Measurements from ENCODE around the gene SFXN3.

SFXN3 gene

GRCh38 chr10:101054351-101054750 is 23.3 kb downstream of the SFXN3 start:
- no peaks in the 10 kb centered on the region for H3F3A ChIP-seq (ENCODE audit: insufficient read depth)
- H4K20me1 ChIP-seq (ENCODE audit: low read depth, low read length), result peaks cover 14% of the 10 kb centered on the region
- no peaks in the 10 kb centered on the region for H3K27me3 ChIP-seq (ENCODE audit: low read length)
- H3K4me3 ChIP-seq (ENCODE audit: insufficient read depth, low read length, poor library complexity, severe bottlenecking), result no peak overlapping the region
- H2AFZ ChIP-seq (ENCODE audit: low read depth, low read length, severe bottlenecking), result no peak overlapping the region
- H3K9me2 ChIP-seq (replicated peaks; ENCODE audit: insufficient read depth, low read length), result no peaks in the 10 kb centered on the region
- no peak overlapping the region for H3K27ac ChIP-seq (ENCODE audit: low read depth, low read length)
- peaks cover 8% of the 10 kb centered on the region; the same call in 1 of the 2 replicates for H3K36me3 ChIP-seq (ENCODE audit: low read length)
- H3K9me3 ChIP-seq (ENCODE audit: insufficient read depth, low read length), result no peaks in the 10 kb centered on the region
- peaks cover 43% of the 10 kb centered on the region for H3K79me2 ChIP-seq (ENCODE audit: insufficient read depth, low read length)
- TF ChIP-seq, protein P1, sequence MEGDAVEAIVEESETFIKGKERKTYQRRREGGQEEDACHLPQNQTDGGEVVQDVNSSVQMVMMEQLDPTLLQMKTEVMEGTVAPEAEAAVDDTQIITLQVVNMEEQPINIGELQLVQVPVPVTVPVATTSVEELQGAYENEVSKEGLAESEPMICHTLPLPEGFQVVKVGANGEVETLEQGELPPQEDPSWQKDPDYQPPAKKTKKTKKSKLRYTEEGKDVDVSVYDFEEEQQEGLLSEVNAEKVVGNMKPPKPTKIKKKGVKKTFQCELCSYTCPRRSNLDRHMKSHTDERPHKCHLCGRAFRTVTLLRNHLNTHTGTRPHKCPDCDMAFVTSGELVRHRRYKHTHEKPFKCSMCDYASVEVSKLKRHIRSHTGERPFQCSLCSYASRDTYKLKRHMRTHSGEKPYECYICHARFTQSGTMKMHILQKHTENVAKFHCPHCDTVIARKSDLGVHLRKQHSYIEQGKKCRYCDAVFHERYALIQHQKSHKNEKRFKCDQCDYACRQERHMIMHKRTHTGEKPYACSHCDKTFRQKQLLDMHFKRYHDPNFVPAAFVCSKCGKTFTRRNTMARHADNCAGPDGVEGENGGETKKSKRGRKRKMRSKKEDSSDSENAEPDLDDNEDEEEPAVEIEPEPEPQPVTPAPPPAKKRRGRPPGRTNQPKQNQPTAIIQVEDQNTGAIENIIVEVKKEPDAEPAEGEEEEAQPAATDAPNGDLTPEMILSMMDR (IDR thresholded peaks at IDR 0.05; ENCODE audit: insufficient read depth, low read length, poor library complexity, severe bottlenecking), result no peak
- TF ChIP-seq EZH2phosphoT487 (conservative IDR thresholded peaks at IDR 0.05; ENCODE audit: low read length), result no peak
- no peak overlapping the region for H3K9ac ChIP-seq (ENCODE audit: low read length)
- H3K4me2 ChIP-seq (ENCODE audit: low read depth, low read length, poor library complexity, severe bottlenecking), result no peak overlapping the region

GRCh38 chr10:101054876-101055275 is 23.8 kb downstream of the SFXN3 start:
- Histone ChIP-seq H3K9me3 (ENCODE audit: insufficient read depth, low read length) (no peaks in the 10 kb centered on the region), H3K27ac (ENCODE audit: low read depth, low read length) (no peak overlapping the region), H3K27me3 (ENCODE audit: low read length) (no peaks in the 10 kb centered on the region), H3K36me3 (ENCODE audit: low read length) (peaks cover 8% of the 10 kb centered on the region; the same call in 1 of the 2 replicates), H3F3A (ENCODE audit: insufficient read depth) (peaks cover under 1% of the 10 kb centered on the region; the same call in 1 of the 2 replicates), H2AFZ (ENCODE audit: low read depth, low read length, severe bottlenecking) (no peak overlapping the region), H3K79me2 (ENCODE audit: insufficient read depth, low read length) (peaks cover 48% of the 10 kb centered on the region), H3K9ac (ENCODE audit: low read length) (no peak overlapping the region), H4K20me1 (ENCODE audit: low read depth, low read length) (peaks cover 17% of the 10 kb centered on the region), H3K4me2 (ENCODE audit: low read depth, low read length, poor library complexity, severe bottlenecking) (no peak overlapping the region), H3K4me3 (ENCODE audit: insufficient read depth, low read length, poor library complexity, severe bottlenecking) (no peak overlapping the region), H3K9me2 (replicated peaks; ENCODE audit: insufficient read depth, low read length) (no peaks in the 10 kb centered on the region)
- TF ChIP-seq EZH2phosphoT487 (conservative IDR thresholded peaks at IDR 0.05; ENCODE audit: low read length), result no peak
- TF ChIP-seq, protein P1 (IDR thresholded peaks at IDR 0.05; ENCODE audit: insufficient read depth, low read length, poor library complexity, severe bottlenecking), result no peak

- Histone ChIP-seq H3K9me2 (replicated peaks; ENCODE audit: insufficient read depth, low read length) (no peaks in the 10 kb centered on the region), H3K27me3 (ENCODE audit: low read length) (no peaks in the 10 kb centered on the region), H3K9ac (ENCODE audit: low read length) (no peak overlapping the region), H2AFZ (ENCODE audit: low read depth, low read length, severe bottlenecking) (no peak overlapping the region), H3F3A (ENCODE audit: insufficient read depth) (peaks cover 6% of the 10 kb centered on the region), H3K27ac (ENCODE audit: low read depth, low read length) (no peak overlapping the region), H4K20me1 (ENCODE audit: low read depth, low read length) (peaks cover 17% of the 10 kb centered on the region), H3K9me3 (ENCODE audit: insufficient read depth, low read length) (no peaks in the 10 kb centered on the region), H3K79me2 (ENCODE audit: insufficient read depth, low read length) (peaks cover 53% of the 10 kb centered on the region), H3K4me2 (ENCODE audit: low read depth, low read length, poor library complexity, severe bottlenecking) (no peak overlapping the region), H3K4me3 (ENCODE audit: insufficient read depth, low read length, poor library complexity, severe bottlenecking) (no peak overlapping the region), H3K36me3 (ENCODE audit: low read length) (peaks cover 8% of the 10 kb centered on the region; the same call in 1 of the 2 replicates)
- TF ChIP-seq, protein P1 (IDR thresholded peaks at IDR 0.05; ENCODE audit: insufficient read depth, low read length, poor library complexity, severe bottlenecking), result peak; percentile 14
- no peak for TF ChIP-seq EZH2phosphoT487 (conservative IDR thresholded peaks at IDR 0.05; ENCODE audit: low read length)
These were observed 24.4 kb downstream of the SFXN3 start for GRCh38 chr10:101055411-101055810.
